HEK293T (cell line): Measurements from ENCODE around the gene MKKS.
A peak's percentile ranks its signal among the peaks of the same experiment; 100 is the strongest.

Experiments used
- CTCF ChIA-PET: fragments of 350-600 bp; formaldehyde crosslinking; extraction: SDS; loops from one replicate; lab custom pipeline; 2021; ENCODE audit warnings: antibody characterized with exemption, inconsistent platforms; lab: Yijun Ruan, JAX
- POLR2A ChIA-PET: fragments of 350-600 bp; formaldehyde crosslinking; extraction: SDS; loops from one replicate; lab custom pipeline; 2020; ENCODE audit warnings: antibody characterized with exemption, inconsistent platforms; lab: Yijun Ruan, JAX
- DNase-seq: peaks from one replicate; pipeline ENCODE4 v3.0.0; 2012; ENCODE audit warnings: mixed read lengths; ENCODE audit errors: extremely low spot score
- ARNT ChIP-seq: fragments of 450-650 bp; IDR thresholded peaks from 2 replicates; pipeline ENCODE4 v1.6.1; 2017; ENCODE audit warnings: mild to moderate bottlenecking
- BHLHE40 ChIP-seq: fragments of 450-650 bp; IDR thresholded peaks from 2 replicates; pipeline ENCODE4 v1.6.1; 2016; ENCODE audit warnings: mild to moderate bottlenecking, moderate library complexity, borderline replicate concordance
- CTBP1 ChIP-seq: fragments of 450-650 bp; IDR thresholded peaks from 2 replicates; pipeline ENCODE4 v1.6.1; 2016; ENCODE audit warnings: borderline replicate concordance
- ELF4 ChIP-seq: fragments of 450-650 bp; IDR thresholded peaks from 2 replicates; pipeline ENCODE4 v1.6.1; 2017; ENCODE audit warnings: antibody characterized with exemption
- FOXA1 ChIP-seq: fragments of 450-650 bp; IDR thresholded peaks from 2 replicates; pipeline ENCODE4 v1.6.1; 2016; ENCODE audit warnings: mild to moderate bottlenecking
- FOXK2 ChIP-seq: fragments of 450-650 bp; IDR thresholded peaks from 2 replicates; pipeline ENCODE4 v1.6.1; 2016; ENCODE audit warnings: mild to moderate bottlenecking
- FOXM1 ChIP-seq: fragments of 450-650 bp; IDR thresholded peaks from 2 replicates; pipeline ENCODE4 v1.6.1; 2017; ENCODE audit warnings: mild to moderate bottlenecking, borderline replicate concordance
- HDGF ChIP-seq: fragments of 450-650 bp; IDR thresholded peaks from 2 replicates; pipeline ENCODE4 v1.6.1; 2017; ENCODE audit warnings: antibody characterized with exemption, borderline replicate concordance
- L3MBTL2 ChIP-seq: fragments of 450-650 bp; conservative IDR thresholded peaks from 2 replicates; pipeline ENCODE4 v1.6.1; 2016; ENCODE audit warnings: mild to moderate bottlenecking
- LEF1 ChIP-seq: fragments of 450-650 bp; IDR thresholded peaks from 2 replicates; pipeline ENCODE4 v1.6.1; 2017; ENCODE audit warnings: mild to moderate bottlenecking, borderline replicate concordance
- NFRKB ChIP-seq: fragments of 450-650 bp; IDR thresholded peaks from 2 replicates; pipeline ENCODE4 v1.6.1; 2016; ENCODE audit warnings: mild to moderate bottlenecking, moderate library complexity
- PKNOX1 ChIP-seq: fragments of 450-650 bp; IDR thresholded peaks from 2 replicates; pipeline ENCODE4 v1.6.1; 2016
- SP1 ChIP-seq: fragments of 450-650 bp; IDR thresholded peaks from 2 replicates; pipeline ENCODE4 v1.6.1; 2017
- SUZ12 ChIP-seq: fragments of 450-650 bp; IDR thresholded peaks from 2 replicates; pipeline ENCODE4 v1.6.1; 2016; ENCODE audit warnings: mild to moderate bottlenecking
- TARDBP ChIP-seq: fragments of 450-650 bp; IDR thresholded peaks from 2 replicates; pipeline ENCODE4 v1.6.1; 2016
- ZNF384 ChIP-seq: fragments of 450-650 bp; IDR thresholded peaks from 2 replicates; pipeline ENCODE4 v1.6.1; 2016

MKKS gene

GRCh38 chr20:10434467-10434831 is 427 bp upstream of the MKKS start:
- POLR2A ChIA-PET: interaction anchor here (0.6 to 2.4 kb wide), 16 partner anchors 9 to 796 kb away, joined by 3 to 11 read pairs (median 3); no protein-coding TSS in a partner anchor
- TF ChIP-seq ELF4 (no peak), PKNOX1 (peak; percentile 95), SUZ12 (no peak)
- CTCF ChIA-PET: no interaction called here
- DNase-seq: peak; percentile 80

- ChIA-PET POLR2A (interaction anchor here (0.5 to 2.4 kb wide), 6 partner anchors 8 to 102 kb away, joined by 3 to 11 read pairs (median 4); no protein-coding TSS in a partner anchor), CTCF (interaction anchor here (0.6 kb wide), 1 partner anchor 171 kb away, joined by 4 read pairs; no protein-coding TSS in a partner anchor)
- TF ChIP-seq LEF1 (no peak), ARNT (no peak), FOXM1 (no peak), SUZ12 (no peak), ELF4 (no peak), FOXK2 (no peak), TARDBP (no peak), FOXA1 (no peak), ZNF384 (no peak), SP1 (no peak), L3MBTL2 (no peak), NFRKB (no peak), HDGF (no peak), BHLHE40 (no peak), PKNOX1 (no peak), CTBP1 (no peak)
- no peak for DNase-seq
These were observed 904 bp downstream of the MKKS start for GRCh38 chr20:10433014-10433622.

GRCh38 chr20:10432079-10432478 is 1.9 kb downstream of the MKKS start:
- POLR2A ChIA-PET: no interaction called here
- TF ChIP-seq ELF4 (no peak), SUZ12 (no peak), BHLHE40 (no peak), ZNF384 (no peak), TARDBP (no peak), FOXM1 (no peak), CTBP1 (no peak), FOXA1 (no peak), PKNOX1 (no peak)
- CTCF ChIA-PET: no interaction called here
- no peak for DNase-seq

GRCh38 chr20:10430704-10431103 is 3.3 kb downstream of the MKKS start:
- ChIA-PET POLR2A (no interaction called here), CTCF (no interaction called here)
- DNase-seq: no peak
- TF ChIP-seq FOXA1: no peak
- no peak for TF ChIP-seq PKNOX1
- TF ChIP-seq FOXK2: no peak
- no peak for TF ChIP-seq NFRKB
- TF ChIP-seq SUZ12: no peak
- no peak for TF ChIP-seq ZNF384
- no peak for TF ChIP-seq L3MBTL2
- no peak for TF ChIP-seq ELF4

- POLR2A ChIA-PET: no interaction called here
- DNase-seq: no peak
- CTCF ChIA-PET: no interaction called here
These were observed 4.0 kb downstream of the MKKS start for GRCh38 chr20:10430000-10430466.

More at GRCh38 chr20:10430000-10430466, 4.0 kb downstream of the MKKS start:
- TF ChIP-seq NFRKB (no peak), HDGF (no peak), BHLHE40 (no peak), TARDBP (no peak), FOXK2 (no peak), LEF1 (no peak), SUZ12 (no peak), ZNF384 (no peak), ARNT (no peak), FOXM1 (no peak), CTBP1 (no peak), L3MBTL2 (no peak), FOXA1 (no peak), ELF4 (no peak), SP1 (no peak)
